ENCODE data around the gene NELFCD.

The NELFCD gene

GRCh38 chr20:59018817-59019216 is 37.8 kb downstream of the NELFCD start:
- WGBS, 2 experiments (ENCODE audit: insufficient coverage in 2 of 2): 95 to 100% methylated on average over 6 to 8 of the region's 10 CpGs
- Histone ChIP-seq H3K9me3 (ENCODE audit: control insufficient read depth, low read length) (no peaks in the 10 kb centered on the region), H3K36me3 (ENCODE audit: control insufficient read depth, insufficient read depth, low read length) (peaks cover 20% of the 10 kb centered on the region), H3K27ac (ENCODE audit: low read depth, low read length, severe bottlenecking) (no peak overlapping the region), H3K4me1 (ENCODE audit: control insufficient read depth, insufficient read depth, low read length, poor library complexity, severe bottlenecking) (peaks cover 14% of the 10 kb centered on the region), H3K4me3 (ENCODE audit: extremely low read depth, insufficient read depth, low read length, poor library complexity, severe bottlenecking) (no peak overlapping the region)

- no peak within 1 kb of the TSS for H3K4me3 ChIP-seq (ENCODE audit: extremely low read depth, insufficient read depth, low read length, poor library complexity, severe bottlenecking)
- WGBS, 2 experiments (ENCODE audit: insufficient coverage in 2 of 2): 91 to 98% methylated on average over 4 to 5 of the region's 5 CpGs
- peaks cover 24% of the 10 kb centered on the region for H3K36me3 ChIP-seq (ENCODE audit: control insufficient read depth, insufficient read depth, low read length)
- no peak within 1 kb of the TSS for H3K27ac ChIP-seq (ENCODE audit: low read depth, low read length, severe bottlenecking)
- H3K9me3 ChIP-seq (ENCODE audit: control insufficient read depth, low read length): no peaks in the 10 kb centered on the region
- H3K4me1 ChIP-seq (ENCODE audit: control insufficient read depth, insufficient read depth, low read length, poor library complexity, severe bottlenecking): peaks cover 14% of the 10 kb centered on the region
Measured at GRCh38 chr20:59019217-59019616, 38.2 kb downstream of the NELFCD start, which contains the start of gene TUBB1. Gene TUBB1, plus strand, starts transcription at chr20:59019429. Its CDS starts 94 bp downstream, at chr20:59019523.

- Histone ChIP-seq H3K9me3 (ENCODE audit: control insufficient read depth, low read length) (no peaks in the 10 kb centered on the region), H3K4me3 (ENCODE audit: extremely low read depth, insufficient read depth, low read length, poor library complexity, severe bottlenecking) (no peak overlapping the region), H3K36me3 (ENCODE audit: control insufficient read depth, insufficient read depth, low read length) (peaks cover 42% of the 10 kb centered on the region), H3K4me1 (ENCODE audit: control insufficient read depth, insufficient read depth, low read length, poor library complexity, severe bottlenecking) (peaks cover 5% of the 10 kb centered on the region), H3K27ac (ENCODE audit: low read depth, low read length, severe bottlenecking) (peak overlapping the region; percentile 38)
- WGBS, 2 experiments (ENCODE audit: insufficient coverage in 2 of 2): 23% methylated on average over 2 of the region's 5 CpGs; no CpG with 5 or more reads in 1 of the 2 experiments
Measured at GRCh38 chr20:59020938-59021551, 40.0 kb downstream of the NELFCD start.

GRCh38 chr20:59022754-59023153 is 41.7 kb downstream of the NELFCD start:
- Histone ChIP-seq H3K36me3 (ENCODE audit: control insufficient read depth, insufficient read depth, low read length) (peaks cover 58% of the 10 kb centered on the region), H3K4me3 (ENCODE audit: extremely low read depth, insufficient read depth, low read length, poor library complexity, severe bottlenecking) (no peak overlapping the region), H3K4me1 (ENCODE audit: control insufficient read depth, insufficient read depth, low read length, poor library complexity, severe bottlenecking) (peaks cover 5% of the 10 kb centered on the region), H3K9me3 (ENCODE audit: control insufficient read depth, low read length) (no peaks in the 10 kb centered on the region), H3K27ac (ENCODE audit: low read depth, low read length, severe bottlenecking) (no peak overlapping the region)
- WGBS, 2 experiments (ENCODE audit: insufficient coverage in 2 of 2): 95 to 96% methylated on average over 12 to 15 of the region's 15 CpGs

- Histone ChIP-seq H3K9me3 (ENCODE audit: control insufficient read depth, low read length) (no peaks in the 10 kb centered on the region), H3K4me3 (ENCODE audit: extremely low read depth, insufficient read depth, low read length, poor library complexity, severe bottlenecking) (no peak overlapping the region), H3K27ac (ENCODE audit: low read depth, low read length, severe bottlenecking) (no peak overlapping the region), H3K36me3 (ENCODE audit: control insufficient read depth, insufficient read depth, low read length) (peaks cover 62% of the 10 kb centered on the region), H3K4me1 (ENCODE audit: control insufficient read depth, insufficient read depth, low read length, poor library complexity, severe bottlenecking) (peaks cover 10% of the 10 kb centered on the region)
- 96 to 99% methylated on average over 13 of the region's 13 CpGs for WGBS, 2 experiments (ENCODE audit: insufficient coverage in 2 of 2)
Measured at GRCh38 chr20:59023616-59024015, 42.6 kb downstream of the NELFCD start.

- peaks cover 11% of the 10 kb centered on the region for H3K4me1 ChIP-seq (ENCODE audit: control insufficient read depth, insufficient read depth, low read length, poor library complexity, severe bottlenecking)
- no peak overlapping the region for H3K4me3 ChIP-seq (ENCODE audit: extremely low read depth, insufficient read depth, low read length, poor library complexity, severe bottlenecking)
- peaks cover 67% of the 10 kb centered on the region for H3K36me3 ChIP-seq (ENCODE audit: control insufficient read depth, insufficient read depth, low read length)
- 97 to 98% methylated on average over 21 to 24 of the region's 24 CpGs for WGBS, 2 experiments (ENCODE audit: insufficient coverage in 2 of 2)
- no peaks in the 10 kb centered on the region for H3K9me3 ChIP-seq (ENCODE audit: control insufficient read depth, low read length)
- H3K27ac ChIP-seq (ENCODE audit: low read depth, low read length, severe bottlenecking): no peak overlapping the region
Measured at GRCh38 chr20:59024111-59024530, 43.1 kb downstream of the NELFCD start.

GRCh38 chr20:59025086-59025485 is 44.0 kb downstream of the NELFCD start:
- no peak overlapping the region for H3K27ac ChIP-seq (ENCODE audit: low read depth, low read length, severe bottlenecking)
- peaks cover 74% of the 10 kb centered on the region for H3K36me3 ChIP-seq (ENCODE audit: control insufficient read depth, insufficient read depth, low read length)
- H3K9me3 ChIP-seq (ENCODE audit: control insufficient read depth, low read length): no peaks in the 10 kb centered on the region
- 79 to 80% methylated on average over 2 of the region's 2 CpGs for WGBS, 2 experiments (ENCODE audit: insufficient coverage in 2 of 2)
- no peak overlapping the region for H3K4me3 ChIP-seq (ENCODE audit: extremely low read depth, insufficient read depth, low read length, poor library complexity, severe bottlenecking)
- peaks cover 19% of the 10 kb centered on the region for H3K4me1 ChIP-seq (ENCODE audit: control insufficient read depth, insufficient read depth, low read length, poor library complexity, severe bottlenecking)

- Histone ChIP-seq H3K4me3 (ENCODE audit: extremely low read depth, insufficient read depth, low read length, poor library complexity, severe bottlenecking) (no peak overlapping the region), H3K4me1 (ENCODE audit: control insufficient read depth, insufficient read depth, low read length, poor library complexity, severe bottlenecking) (peaks cover 19% of the 10 kb centered on the region), H3K36me3 (ENCODE audit: control insufficient read depth, insufficient read depth, low read length) (peaks cover 76% of the 10 kb centered on the region), H3K27ac (ENCODE audit: low read depth, low read length, severe bottlenecking) (no peak overlapping the region), H3K9me3 (ENCODE audit: control insufficient read depth, low read length) (no peaks in the 10 kb centered on the region)
- WGBS, 2 experiments (ENCODE audit: insufficient coverage in 2 of 2): 94 to 100% methylated on average over 2 to 4 of the region's 4 CpGs
Measured at GRCh38 chr20:59025511-59025910, 44.5 kb downstream of the NELFCD start.

GRCh38 chr20:59026904-59027740 is 46.1 kb downstream of the NELFCD start:
- Histone ChIP-seq H3K9me3 (ENCODE audit: control insufficient read depth, low read length) (no peaks in the 10 kb centered on the region), H3K27ac (ENCODE audit: low read depth, low read length, severe bottlenecking) (no peak overlapping the region), H3K4me1 (ENCODE audit: control insufficient read depth, insufficient read depth, low read length, poor library complexity, severe bottlenecking) (peaks cover 21% of the 10 kb centered on the region), H3K36me3 (ENCODE audit: control insufficient read depth, insufficient read depth, low read length) (peaks cover 83% of the 10 kb centered on the region), H3K4me3 (ENCODE audit: extremely low read depth, insufficient read depth, low read length, poor library complexity, severe bottlenecking) (no peak overlapping the region)
- 83 to 88% methylated on average over 5 of the region's 5 CpGs for WGBS, 2 experiments (ENCODE audit: insufficient coverage in 2 of 2)

- no peak overlapping the region for H3K27ac ChIP-seq (ENCODE audit: low read depth, low read length, severe bottlenecking)
- peaks cover 80% of the 10 kb centered on the region for H3K36me3 ChIP-seq (ENCODE audit: control insufficient read depth, insufficient read depth, low read length)
- no peak overlapping the region for H3K4me3 ChIP-seq (ENCODE audit: extremely low read depth, insufficient read depth, low read length, poor library complexity, severe bottlenecking)
- no peaks in the 10 kb centered on the region for H3K9me3 ChIP-seq (ENCODE audit: control insufficient read depth, low read length)
- H3K4me1 ChIP-seq (ENCODE audit: control insufficient read depth, insufficient read depth, low read length, poor library complexity, severe bottlenecking): peaks cover 21% of the 10 kb centered on the region
- WGBS, 2 experiments (ENCODE audit: insufficient coverage in 2 of 2): 89 to 98% methylated on average over 5 to 7 of the region's 8 CpGs
Measured at GRCh38 chr20:59027741-59028320, 46.8 kb downstream of the NELFCD start.
